ENCODE data around the gene TUG1.

TUG1 gene

DNA sequence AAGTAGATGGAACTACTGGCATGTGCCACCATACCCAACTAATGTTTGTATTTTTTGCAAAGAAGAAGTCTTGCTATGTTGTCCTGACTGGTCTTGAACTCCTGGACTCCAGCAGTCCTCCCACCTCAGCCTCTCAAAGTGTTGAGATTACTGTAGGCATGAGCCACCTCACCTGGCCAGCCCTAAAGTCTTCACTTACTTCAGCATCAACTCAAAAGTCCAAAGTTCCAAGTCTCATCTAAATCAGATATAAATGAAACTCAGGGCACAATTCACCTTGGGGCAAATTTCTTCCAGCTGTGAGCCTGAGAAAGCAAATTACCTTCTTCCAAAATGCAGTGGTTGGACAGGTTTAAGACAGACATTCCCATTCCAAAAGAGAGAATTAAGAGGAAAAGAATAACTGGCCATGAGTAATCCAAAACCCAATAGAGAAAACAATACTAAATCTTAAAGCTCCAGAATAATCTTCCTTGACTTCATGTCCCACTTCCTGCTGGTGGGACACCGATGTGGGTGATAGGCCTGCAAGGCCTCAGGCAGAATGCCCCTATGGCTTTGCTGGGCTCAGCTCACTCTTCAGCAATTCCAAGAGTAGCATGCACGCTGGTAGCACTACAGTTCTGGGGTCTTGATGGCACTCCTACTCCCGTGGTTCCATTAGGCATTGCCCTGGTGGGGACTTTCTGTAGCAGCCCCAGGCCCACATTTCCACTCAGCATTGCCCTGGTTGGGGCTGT lies 50.3 kb downstream of the TUG1 start:
- no peaks in the 10 kb centered on the region for H3K9me3 Mint-ChIP-seq
- DNase-seq (ENCODE audit: low spot score in 2 of 2) (no peak), ATAC-seq (no peak)
- H3K36me3 Mint-ChIP-seq = no peaks in the 10 kb centered on the region
- no peak overlapping the region for H3K27ac Mint-ChIP-seq
- H3K4me1 Mint-ChIP-seq = no peaks in the 10 kb centered on the region
- no peak overlapping the region for H3K4me3 Mint-ChIP-seq

DNA sequence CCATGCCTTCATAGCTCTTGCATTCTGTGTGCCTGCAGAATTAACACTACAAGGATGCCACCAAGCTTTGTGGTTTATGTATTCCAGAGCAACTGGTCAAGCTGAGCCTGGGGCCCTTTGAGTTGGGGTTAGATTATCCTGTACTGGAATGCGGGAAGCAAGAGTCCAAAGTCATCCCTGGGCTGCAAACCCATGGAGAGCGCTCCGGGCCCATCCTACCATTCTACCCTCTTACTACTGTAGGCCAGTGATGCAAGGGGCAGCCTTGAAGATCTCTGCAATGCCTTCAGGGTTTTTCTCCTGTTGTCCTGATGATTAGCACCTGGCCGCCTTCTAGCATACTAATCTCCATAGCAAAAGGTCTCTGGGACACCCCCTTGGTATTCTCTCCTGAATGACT lies 51.3 kb downstream of the TUG1 start:
- H3K9me3 Mint-ChIP-seq = no peaks in the 10 kb centered on the region
- H3K27ac Mint-ChIP-seq = no peak overlapping the region
- no peaks in the 10 kb centered on the region for H3K4me1 Mint-ChIP-seq
- no peak for DNase-seq (ENCODE audit: low spot score in 2 of 2)
- H3K36me3 Mint-ChIP-seq = no peaks in the 10 kb centered on the region
- ATAC-seq = no peak
- no peak overlapping the region for H3K4me3 Mint-ChIP-seq

DNA sequence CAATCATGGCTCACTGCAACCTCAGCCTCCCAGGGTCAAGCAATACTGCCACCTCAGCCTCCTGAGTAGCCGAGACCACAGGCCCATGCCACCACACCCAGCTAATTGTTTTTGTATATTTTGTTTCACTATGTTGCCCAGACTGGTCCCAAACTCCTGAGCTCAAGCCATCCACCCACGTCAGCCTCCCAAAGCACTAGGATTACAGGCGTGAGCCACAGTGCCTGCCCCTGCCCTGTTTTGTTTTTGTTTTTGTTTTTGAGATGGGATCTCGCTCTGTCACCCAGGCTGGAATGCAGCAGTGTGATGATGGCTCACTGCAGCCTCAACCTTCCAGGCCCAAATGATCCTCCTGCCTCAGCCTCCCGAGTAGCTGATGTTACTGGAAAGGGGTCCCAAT lies 53.5 kb downstream of the TUG1 start:
- DNase-seq (ENCODE audit: low spot score in 2 of 2) (no peak), ATAC-seq (no peak)
- Mint-ChIP-seq H3K9me3 (no peaks in the 10 kb centered on the region), H3K4me3 (no peak overlapping the region), H3K4me1 (no peaks in the 10 kb centered on the region), H3K27ac (no peak overlapping the region), H3K36me3 (no peaks in the 10 kb centered on the region)

Data from stimulated activated effector memory CD8-positive, alpha-beta T cell treated with anti-CD3 and anti-CD28 coated beads, Interleukin-12 subunit alpha, Interleukin-12 subunit beta, amount 100 ng/mL, for 72 hours (primary cell).